ENCODE results near the gene TRIP10. TPM values are rescaled to one million over a fixed set of nuclear protein-coding genes. Genes with fewer than 3 reads are reported as not detected.
A peak's percentile ranks its signal among the peaks of the same experiment; 100 is the strongest.

Gene TRIP10
- total and polyA plus RNA-seq, 10 of the 15 experiments (the other 5 are each of a cell fraction or from before 2014, with no cell fraction given), result 0.79 to 54.5 (median 32.5) TPM

GRCh38 chr19:6740589-6741343 is 1.3 kb downstream of the TRIP10 start (continued):
- no peak for TF ChIP-seq MLLT1 (IDR thresholded peaks at IDR 0.05)
- no peak for TF ChIP-seq TBL1XR1 (IDR thresholded peaks at IDR 0.05; ENCODE audit: low read depth, low read length)
- no peak for TF ChIP-seq PBX3 (IDR thresholded peaks at IDR 0.05; ENCODE audit: insufficient replicate concordance, low read depth, low read length)
- peak; percentile 3; the same call in 1 of the 2 replicates for TF ChIP-seq NKRF (conservative IDR thresholded peaks at IDR 0.05)
- TF ChIP-seq PML (IDR thresholded peaks at IDR 0.05; ENCODE audit: low read length), result no peak
- peak; percentile 38 for TF ChIP-seq RELA (IDR thresholded peaks at IDR 0.05; ENCODE audit: borderline replicate concordance, partially characterized antibody)
- no peak; the same call in 1 of the 2 replicates for TF ChIP-seq CBFB (IDR thresholded peaks at IDR 0.05; ENCODE audit: low read depth)
- TF ChIP-seq SMARCA5 (IDR thresholded peaks at IDR 0.05), result no peak
- no peak for TF ChIP-seq ZNF274 (IDR thresholded peaks at IDR 0.05; ENCODE audit: insufficient read depth, insufficient read length)
- 0 out of 2 replicates have a peak, but pooled peaks have one; percentile 8 for TF ChIP-seq CREB1 (IDR thresholded peaks at IDR 0.05; ENCODE audit: low read depth)
- TF ChIP-seq RCOR1 (conservative IDR thresholded peaks at IDR 0.05; ENCODE audit: low read depth, low read length), result no peak
- no peak for TF ChIP-seq CHD4 (IDR thresholded peaks at IDR 0.05)
- TF ChIP-seq NBN (IDR thresholded peaks at IDR 0.05), result 0 out of 2 replicates have a peak, but pooled peaks have one; percentile 33
- no peak; the same call in 1 of the 2 replicates for TF ChIP-seq BACH1 (IDR thresholded peaks at IDR 0.05; ENCODE audit: borderline replicate concordance)
- TF ChIP-seq GABPA (IDR thresholded peaks at IDR 0.05; ENCODE audit: low read depth), result no peak
- no peak for TF ChIP-seq MTA3 (IDR thresholded peaks at IDR 0.05; ENCODE audit: borderline replicate concordance, low read length)
- TF ChIP-seq ZNF592 (IDR thresholded peaks at IDR 0.05), result no peak
- no peak for TF ChIP-seq RAD21 (IDR thresholded peaks at IDR 0.05; ENCODE audit: insufficient read depth, low read depth, low read length)
- peak; percentile 46; the same call in 1 of the 3 replicates for TF ChIP-seq POU2F2 (IDR thresholded peaks at IDR 0.05; ENCODE audit: borderline replicate concordance, low read depth, low read length)
- peak; percentile 92 for TF ChIP-seq PAX5 (IDR thresholded peaks at IDR 0.05; ENCODE audit: borderline replicate concordance, low read depth, low read length)
- TF ChIP-seq ZNF384 (IDR thresholded peaks at IDR 0.05; ENCODE audit: borderline replicate concordance, low read depth, low read length), result no peak

Data from GM12878 (cell line).